HG02970 (cell line): ENCODE results near the gene CD164L2.
"Not testable (repeated sequence)": the region's sequence is repeated elsewhere in the genome, so short reads cannot be mapped to it uniquely, and the experiment has no call there.

Experiments used
- ATAC-seq: cut with Tn5 transposase; IDR thresholded peaks from one replicate; pipeline ENCODE4 v1.9.1; 2021; ENCODE audit warnings: mild to moderate bottlenecking, moderate library complexity, moderate number of reproducible peaks; ENCODE audit not compliant: unreplicated experiment, low FRiP score

Gene CD164L2

GRCh38 chr1:27391511-27392095 lies 8.5 kb upstream of the CD164L2 start:
- ATAC-seq, result no peak

GRCh38 chr1:27388337-27389005 lies 5.3 kb upstream of the CD164L2 start:
- ATAC-seq, result no peak

GRCh38 chr1:27384797-27385196 lies 1.7 kb upstream of the CD164L2 start:
- not testable (repeated sequence) for ATAC-seq

GRCh38 chr1:27383661-27384060 lies 528 bp upstream of the CD164L2 start:
- no peak for ATAC-seq

- ATAC-seq, result no peak
These were observed 967 bp downstream of the CD164L2 start for GRCh38 chr1:27381969-27382762.

- no peak for ATAC-seq
These were observed 2.1 kb downstream of the CD164L2 start for GRCh38 chr1:27380766-27381733.

- ATAC-seq, result no peak
These were observed 2.9 kb downstream of the CD164L2 start for GRCh38 chr1:27380224-27380623.

- ATAC-seq, result no peak
These were observed 3.5 kb downstream of the CD164L2 start for GRCh38 chr1:27379564-27380122.

- no peak for ATAC-seq
These were observed 5.2 kb downstream of the CD164L2 start for GRCh38 chr1:27377760-27378495.

- ATAC-seq, result no peak
These were observed 8.6 kb downstream of the CD164L2 start, which contains the start of gene FCN3 for GRCh38 chr1:27374362-27375086. Gene FCN3 (minus strand): TSS chr1:27374824. CDS start chr1:27374818, 6 bp downstream.

- ATAC-seq, result no peak
These were observed 10.1 kb downstream of the CD164L2 start for GRCh38 chr1:27372808-27373690.

GRCh38 chr1:27372022-27372807 lies 10.9 kb downstream of the CD164L2 start:
- ATAC-seq, result no peak

- ATAC-seq, result no peak
These were observed 14.1 kb downstream of the CD164L2 start for GRCh38 chr1:27368869-27369582.

- ATAC-seq, result no peak
These were observed 15.9 kb downstream of the CD164L2 start for GRCh38 chr1:27367160-27367650.

- ATAC-seq, result no peak
These were observed 16.5 kb downstream of the CD164L2 start, which contains the start of gene MAP3K6 for GRCh38 chr1:27366411-27367159. Gene MAP3K6 (minus strand): TSS chr1:27366961. CDS start chr1:27366597, 364 bp downstream.

GRCh38 chr1:27366113-27366410 lies 17.1 kb downstream of the CD164L2 start:
- no peak for ATAC-seq
